GM18907 (cell line): ENCODE measurements around the gene FOSB.
"Not testable (repeated sequence)": the region's sequence is repeated elsewhere in the genome, so short reads cannot be mapped to it uniquely, and the experiment has no call there.

Experiments used
- ATAC-seq: cut with Tn5 transposase; IDR thresholded peaks from one replicate; pipeline ENCODE4 v1.9.1; 2021; ENCODE audit warnings: mild to moderate bottlenecking, moderate library complexity; ENCODE audit not compliant: unreplicated experiment

Gene FOSB

GRCh38 chr19:45502111-45502510 lies 34.3 kb downstream of the FOSB start:
- ATAC-seq: no peak

GRCh38 chr19:45503909-45504308 lies 36.1 kb downstream of the FOSB start:
- no peak for ATAC-seq

- no peak for ATAC-seq
These were observed 37.6 kb downstream of the FOSB start for GRCh38 chr19:45505151-45505995.

- no peak for ATAC-seq
These were observed 38.1 kb downstream of the FOSB start for GRCh38 chr19:45505996-45506245.

GRCh38 chr19:45506246-45506988 lies 38.6 kb downstream of the FOSB start:
- ATAC-seq: peak; percentile 56

- peak; percentile 55 for ATAC-seq
These were observed 39.4 kb downstream of the FOSB start, which contains the start of gene VASP for GRCh38 chr19:45506989-45507871. VASP (plus strand) TSS chr19:45507479; CDS start chr19:45507772, 293 bp downstream.

- ATAC-seq: no peak
These were observed 40.1 kb downstream of the FOSB start for GRCh38 chr19:45507872-45508416.

- ATAC-seq: peak; percentile 5
These were observed 40.6 kb downstream of the FOSB start for GRCh38 chr19:45508417-45508860.

- peak; percentile 28 for ATAC-seq
These were observed 41.3 kb downstream of the FOSB start for GRCh38 chr19:45508861-45509691.

- ATAC-seq: no peak
These were observed 41.9 kb downstream of the FOSB start for GRCh38 chr19:45509692-45510015.

- ATAC-seq: not testable (repeated sequence)
These were observed 42.6 kb downstream of the FOSB start for GRCh38 chr19:45510352-45510751.

GRCh38 chr19:45511074-45511473 lies 43.3 kb downstream of the FOSB start:
- ATAC-seq: no peak

- ATAC-seq: no peak
These were observed 45.2 kb downstream of the FOSB start for GRCh38 chr19:45512881-45513483.

- no peak for ATAC-seq
These were observed 46.7 kb downstream of the FOSB start for GRCh38 chr19:45514376-45515051.

GRCh38 chr19:45515081-45515624 lies 47.4 kb downstream of the FOSB start:
- ATAC-seq: no peak

- ATAC-seq: no peak
These were observed 48.1 kb downstream of the FOSB start for GRCh38 chr19:45515807-45516401.

GRCh38 chr19:45517238-45517637 lies 49.4 kb downstream of the FOSB start:
- no peak for ATAC-seq

- no peak for ATAC-seq
These were observed 50.1 kb downstream of the FOSB start for GRCh38 chr19:45517641-45518468.
